Measurements from ENCODE around the gene PTN. TPM values are rescaled to one million over a fixed set of nuclear protein-coding genes. Genes with fewer than 3 reads are reported as not detected.

PTN gene
- total RNA-seq, 2 donors from 2014 or later = 1.6 to 5.7 TPM

DNA sequence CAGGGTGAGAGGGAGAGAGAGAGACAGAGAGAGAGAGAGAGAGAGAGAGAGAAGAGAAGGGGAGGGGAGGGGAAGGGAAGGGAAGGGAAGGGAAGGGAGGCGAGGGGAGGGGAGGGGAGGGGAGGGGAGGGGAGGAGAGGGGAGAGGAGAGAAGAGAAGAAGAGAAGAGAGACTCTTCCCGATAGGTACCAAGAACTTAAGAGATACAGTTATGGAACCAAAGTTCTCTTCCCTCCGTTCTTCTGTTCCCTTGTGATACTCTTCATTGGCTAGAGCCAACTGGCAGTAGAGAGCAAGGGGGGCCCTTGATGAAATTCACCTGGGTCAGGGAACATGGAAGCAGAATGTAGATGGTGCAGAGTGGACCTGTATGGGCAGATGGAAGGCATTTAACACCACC lies 122.1 kb downstream of the PTN start:
- WGBS, 2 donors = 49 to 82% methylated on average over 2 to 3 of the region's 3 CpGs
- ATAC-seq (no peak), DNase-seq (no peak)
- no peak overlapping the region for H3K27ac ChIP-seq
- intact Hi-C loops (cut with DNase I) = no loop called here
- H3K36me3 ChIP-seq (replicated peaks in 1 of 2; ENCODE audit: insufficient read depth in 1 of 2, low read depth in 2 of 2) = no peaks in the 10 kb centered on the region
- no peaks in the 10 kb centered on the region for H3K4me1 ChIP-seq
- no peak overlapping the region for H3K4me3 ChIP-seq
- H3K9me3 ChIP-seq = no peaks in the 10 kb centered on the region
- H3K27me3 ChIP-seq = no peaks in the 10 kb centered on the region
- no peak for TF ChIP-seq POLR2A (IDR thresholded peaks at IDR 0.05)
- TF ChIP-seq, protein P1, sequence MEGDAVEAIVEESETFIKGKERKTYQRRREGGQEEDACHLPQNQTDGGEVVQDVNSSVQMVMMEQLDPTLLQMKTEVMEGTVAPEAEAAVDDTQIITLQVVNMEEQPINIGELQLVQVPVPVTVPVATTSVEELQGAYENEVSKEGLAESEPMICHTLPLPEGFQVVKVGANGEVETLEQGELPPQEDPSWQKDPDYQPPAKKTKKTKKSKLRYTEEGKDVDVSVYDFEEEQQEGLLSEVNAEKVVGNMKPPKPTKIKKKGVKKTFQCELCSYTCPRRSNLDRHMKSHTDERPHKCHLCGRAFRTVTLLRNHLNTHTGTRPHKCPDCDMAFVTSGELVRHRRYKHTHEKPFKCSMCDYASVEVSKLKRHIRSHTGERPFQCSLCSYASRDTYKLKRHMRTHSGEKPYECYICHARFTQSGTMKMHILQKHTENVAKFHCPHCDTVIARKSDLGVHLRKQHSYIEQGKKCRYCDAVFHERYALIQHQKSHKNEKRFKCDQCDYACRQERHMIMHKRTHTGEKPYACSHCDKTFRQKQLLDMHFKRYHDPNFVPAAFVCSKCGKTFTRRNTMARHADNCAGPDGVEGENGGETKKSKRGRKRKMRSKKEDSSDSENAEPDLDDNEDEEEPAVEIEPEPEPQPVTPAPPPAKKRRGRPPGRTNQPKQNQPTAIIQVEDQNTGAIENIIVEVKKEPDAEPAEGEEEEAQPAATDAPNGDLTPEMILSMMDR (IDR thresholded peaks at IDR 0.05) = no peak

DNA sequence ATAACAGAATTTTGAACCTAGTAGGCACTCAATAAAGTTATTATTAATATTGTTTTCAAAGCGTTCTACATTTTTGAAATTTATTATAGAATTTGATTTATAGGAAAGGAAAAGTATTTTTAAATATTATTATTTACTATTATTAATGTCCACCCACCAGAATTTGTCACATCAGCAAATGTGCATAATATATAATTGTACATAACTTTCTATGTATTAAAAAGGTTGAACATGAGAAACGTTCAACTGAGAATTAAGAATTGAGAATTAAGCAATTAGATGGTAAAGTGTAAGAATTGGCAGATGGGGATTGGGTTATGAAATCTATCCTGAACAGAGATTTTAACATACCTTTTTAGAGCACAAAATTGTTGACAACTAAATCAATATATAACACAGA lies 129.8 kb downstream of the PTN start:
- 53 to 72% methylated on average over 2 of the region's 2 CpGs for WGBS, 2 donors
- intact Hi-C loops (cut with DNase I) = no loop called here
- H3K27ac ChIP-seq = no peak overlapping the region
- no peak for ATAC-seq
- no peaks in the 10 kb centered on the region for H3K4me1 ChIP-seq
- H3K9me3 ChIP-seq = no peaks in the 10 kb centered on the region
- H3K4me3 ChIP-seq = no peak overlapping the region
- no peaks in the 10 kb centered on the region for H3K27me3 ChIP-seq
- H3K36me3 ChIP-seq (replicated peaks in 1 of 2; ENCODE audit: insufficient read depth in 1 of 2, low read depth in 2 of 2) = no peaks in the 10 kb centered on the region
- no peak for TF ChIP-seq POLR2A (IDR thresholded peaks at IDR 0.05)
- TF ChIP-seq, protein P1 (IDR thresholded peaks at IDR 0.05) = no peak
- no peak for DNase-seq

DNA sequence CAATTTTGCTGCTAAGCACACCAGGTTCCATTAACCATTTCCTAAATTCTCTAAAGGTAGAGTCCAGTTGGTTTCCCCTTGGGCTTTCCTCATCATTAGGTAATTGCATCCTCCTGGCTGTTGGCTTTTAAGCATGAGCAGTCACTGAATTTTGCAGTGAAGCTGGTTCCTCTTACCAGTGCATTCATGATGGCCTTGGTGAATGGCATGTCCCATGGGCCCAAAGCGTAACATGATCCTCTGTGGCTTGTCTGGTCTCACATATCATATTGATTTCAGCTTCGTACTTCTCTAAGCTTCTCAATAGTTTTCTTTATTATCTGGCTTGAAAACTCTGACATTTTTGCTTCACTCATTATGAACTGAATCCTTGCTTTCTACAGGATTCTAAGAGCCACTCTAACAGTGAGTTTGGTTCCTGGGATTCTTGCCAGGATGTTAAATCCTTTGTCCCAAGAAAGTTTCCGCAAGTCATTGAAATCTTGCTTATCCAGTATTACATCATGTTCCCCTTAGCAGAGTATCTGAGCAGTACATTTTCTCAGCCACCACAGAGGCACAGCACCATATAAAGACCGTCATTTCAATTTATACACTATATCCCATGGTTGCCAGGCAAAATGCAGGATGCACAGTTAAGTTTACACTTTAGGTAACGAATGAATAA lies 134.2 kb downstream of the PTN start:
- no peaks in the 10 kb centered on the region for H3K4me1 ChIP-seq
- intact Hi-C loops (cut with DNase I) = no loop called here
- H3K27ac ChIP-seq = no peak overlapping the region
- H3K27me3 ChIP-seq = no peaks in the 10 kb centered on the region
- WGBS, 2 donors = 61% methylated on average over 5 of the region's 5 CpGs
- H3K4me3 ChIP-seq = no peak overlapping the region
- H3K36me3 ChIP-seq (replicated peaks in 1 of 2; ENCODE audit: insufficient read depth in 1 of 2, low read depth in 2 of 2) = no peaks in the 10 kb centered on the region
- no peak for DNase-seq
- H3K9me3 ChIP-seq = no peaks in the 10 kb centered on the region
- TF ChIP-seq, protein P1 (IDR thresholded peaks at IDR 0.05) = no peak
- no peak for TF ChIP-seq POLR2A (IDR thresholded peaks at IDR 0.05)
- ATAC-seq = no peak

DNA sequence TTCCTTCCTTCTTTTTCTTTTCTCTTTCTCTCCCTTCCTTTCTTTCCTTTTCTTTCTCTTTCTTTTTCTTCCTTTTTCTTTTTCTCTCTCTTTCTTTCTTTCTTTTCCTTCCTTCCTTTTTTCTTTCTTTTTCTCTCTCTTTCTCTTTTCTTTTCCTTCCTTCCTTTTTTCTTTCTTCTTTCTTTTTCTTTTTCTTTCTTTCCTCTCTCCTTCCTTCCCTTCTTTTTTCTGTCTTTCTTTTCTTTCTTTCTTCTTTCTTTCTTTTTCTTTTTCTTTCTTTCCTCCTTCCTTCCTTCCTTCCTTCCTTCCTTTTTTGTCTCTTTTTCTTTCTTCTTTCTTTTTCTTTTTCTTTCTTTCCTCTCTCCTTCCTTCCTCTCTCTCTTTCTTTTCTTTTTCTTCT lies 136.8 kb downstream of the PTN start:
- Histone ChIP-seq H3K27ac (no peak overlapping the region), H3K27me3 (no peaks in the 10 kb centered on the region), H3K4me1 (no peaks in the 10 kb centered on the region), H3K9me3 (no peaks in the 10 kb centered on the region), H3K4me3 (no peak overlapping the region), H3K36me3 (replicated peaks in 1 of 2; ENCODE audit: insufficient read depth in 1 of 2, low read depth in 2 of 2) (no peaks in the 10 kb centered on the region)
- DNase-seq (no peak), ATAC-seq (no peak)
- TF ChIP-seq POLR2A (IDR thresholded peaks at IDR 0.05) = no peak
- TF ChIP-seq, protein P1 (IDR thresholded peaks at IDR 0.05) = no peak
- intact Hi-C loops (cut with DNase I) = no loop called here

DNA sequence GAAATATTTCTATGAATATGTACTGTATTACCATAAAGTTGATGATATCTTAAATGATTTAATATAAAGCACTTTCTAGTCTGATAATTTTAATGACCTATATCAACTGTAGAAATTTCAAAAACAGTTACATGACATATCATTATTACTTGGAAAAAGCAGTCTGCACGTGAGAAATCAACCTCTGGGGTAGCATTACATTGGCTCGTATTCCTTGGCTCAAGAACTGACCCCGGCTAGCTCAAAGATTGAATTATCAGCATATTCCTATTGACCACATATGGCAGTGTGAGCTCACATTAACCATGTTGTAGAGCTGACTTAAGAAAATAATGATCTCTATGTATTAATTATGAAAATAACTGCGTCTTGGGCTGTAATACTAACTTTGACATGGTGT lies 139.3 kb downstream of the PTN start:
- Histone ChIP-seq H3K9me3 (no peaks in the 10 kb centered on the region), H3K4me3 (no peak overlapping the region), H3K27ac (no peak overlapping the region), H3K4me1 (no peaks in the 10 kb centered on the region), H3K36me3 (replicated peaks in 1 of 2; ENCODE audit: insufficient read depth in 1 of 2, low read depth in 2 of 2) (no peaks in the 10 kb centered on the region), H3K27me3 (no peaks in the 10 kb centered on the region)
- no peak for TF ChIP-seq POLR2A (IDR thresholded peaks at IDR 0.05)
- TF ChIP-seq, protein P1 (IDR thresholded peaks at IDR 0.05) = no peak
- intact Hi-C loops (cut with DNase I) = no loop called here
- ATAC-seq (no peak), DNase-seq (no peak)
- 54% methylated on average over 4 of the region's 4 CpGs for WGBS, 2 donors
